Epithelial cell of proximal tubule (primary cell): ENCODE data around the gene SH3BGRL2. TPM values are rescaled to one million over a fixed set of nuclear protein-coding genes. Genes with fewer than 3 reads are reported as not detected.
A peak's percentile ranks its signal among the peaks of the same experiment; 100 is the strongest.

Experiments used
- DNase-seq: peaks from one replicate; pipeline ENCODE4 v3.0.0-alpha.2; 2011; ENCODE audit warnings: low read depth
- H3K4me3 ChIP-seq: 2 replicates; pipeline ENCODE4 v1.5.1; 2011; ENCODE audit warnings: low read depth, mild to moderate bottlenecking, low read length
- CTCF ChIP-seq: conservative IDR thresholded peaks from 2 replicates; pipeline ENCODE4 v1.5.1; 2012; ENCODE audit warnings: low read depth, mild to moderate bottlenecking, low read length
- total RNA-seq: library from RNA; depleted of rRNA; stranded (reverse); fragments of >200 nt; gene quantifications from 2 replicates; pipeline ENCODE4 v1.2.3, GENCODE V29; 2015

SH3BGRL2 gene
- total RNA-seq, 1 donor from 2014 or later: 10.3 TPM

GRCh38 chr6:79623106-79623505 lies 8.0 kb upstream of the SH3BGRL2 start:
- H3K4me3 ChIP-seq: no peak overlapping the region
- DNase-seq: no peak
- TF ChIP-seq CTCF: no peak

- H3K4me3 ChIP-seq: no peak overlapping the region
- DNase-seq: no peak
- no peak for TF ChIP-seq CTCF
Observed at GRCh38 chr6:79625746-79626145, 5.4 kb upstream of the SH3BGRL2 start.

GRCh38 chr6:79626811-79627210 lies 4.3 kb upstream of the SH3BGRL2 start:
- no peak for TF ChIP-seq CTCF
- H3K4me3 ChIP-seq: no peak overlapping the region
- DNase-seq: no peak

GRCh38 chr6:79627422-79627821 lies 3.7 kb upstream of the SH3BGRL2 start:
- no peak for DNase-seq
- H3K4me3 ChIP-seq: no peak overlapping the region
- no peak for TF ChIP-seq CTCF

- no peak for TF ChIP-seq CTCF
- DNase-seq: no peak
- H3K4me3 ChIP-seq: no peak overlapping the region
Observed at GRCh38 chr6:79628466-79629288, 2.5 kb upstream of the SH3BGRL2 start.

- peak overlapping the region; percentile 83 for H3K4me3 ChIP-seq
- no peak for DNase-seq
- TF ChIP-seq CTCF: no peak
Observed at GRCh38 chr6:79630380-79630882, 698 bp upstream of the SH3BGRL2 start.
